Hematopoietic multipotent progenitor cell treated with erythropoietin and hydrocortisone succinate and interleukin-3 and kit ligand, for 15 days (in vitro differentiated cells): Measurements from ENCODE around the gene RAD9B.
A peak's percentile ranks its signal among the peaks of the same experiment; 100 is the strongest.
"Not testable (repeated sequence)": the region's sequence is repeated elsewhere in the genome, so short reads cannot be mapped to it uniquely, and the experiment has no call there.

Experiments used
- DNase-seq: peaks from one replicate; pipeline ENCODE4 v3.0.0-alpha.2; 2015; ENCODE audit warnings: low spot score

The RAD9B gene

DNA sequence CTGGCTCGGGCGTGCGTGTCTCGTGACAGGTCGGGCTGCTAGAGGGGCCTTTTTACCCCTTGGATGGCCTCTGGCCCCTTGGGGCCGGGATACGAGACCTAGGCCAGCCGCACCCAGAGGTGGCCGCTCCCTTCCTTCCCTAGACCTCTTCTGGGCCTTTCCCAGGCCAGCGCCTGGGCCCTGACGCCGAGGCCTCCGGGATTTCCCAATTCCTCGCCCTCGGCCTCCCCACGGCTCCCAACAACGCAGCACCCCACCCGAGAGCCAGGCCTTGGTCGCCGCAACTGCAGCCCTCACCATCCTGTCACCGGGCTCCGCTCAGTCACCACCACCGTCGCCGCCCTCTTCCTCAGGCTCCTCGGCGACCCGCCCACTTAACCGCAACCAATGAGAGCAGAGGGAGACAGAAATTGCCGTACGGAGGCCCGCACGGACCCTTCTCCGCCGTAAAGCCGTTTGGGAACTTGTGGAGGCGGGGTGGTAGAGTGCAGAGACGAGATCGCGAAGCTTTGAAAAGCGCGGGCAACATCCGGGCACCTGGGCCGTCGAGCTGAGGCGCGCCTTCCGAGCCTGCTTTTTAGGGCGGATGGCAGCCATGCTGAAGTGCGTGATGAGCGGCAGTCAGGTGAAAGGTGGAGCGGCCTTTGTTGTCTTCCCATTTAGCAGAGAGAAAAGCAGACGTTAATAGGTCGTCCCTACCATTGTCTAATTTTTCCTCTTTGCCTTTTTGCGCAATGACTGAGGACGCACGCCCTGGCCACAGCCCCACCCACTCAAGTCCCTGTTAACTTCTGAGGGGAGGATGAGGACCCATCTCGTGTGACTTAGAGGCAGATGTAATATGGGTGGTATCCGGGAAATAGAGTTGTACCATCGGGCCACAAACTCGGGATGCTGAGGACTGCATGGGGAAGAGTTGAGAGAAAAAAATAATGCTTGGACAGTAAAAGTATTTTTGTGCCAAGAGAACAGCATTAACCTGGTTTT lies at the start of gene RAD9B, which contains the start of gene VPS29:
RAD9B (plus strand) TSS at position 580 of the 987 bp plus-strand sequence; CDS start at position 587, 7 bp downstream.
VPS29 (minus strand) TSS at position 360 of the 987 bp plus-strand sequence; CDS start at position 300, 60 bp downstream.
- peak; percentile 96 for DNase-seq

- no peak for DNase-seq
Observed at GRCh38 chr12:110453569-110454296, 48.4 kb upstream of the RAD9B start.

DNA sequence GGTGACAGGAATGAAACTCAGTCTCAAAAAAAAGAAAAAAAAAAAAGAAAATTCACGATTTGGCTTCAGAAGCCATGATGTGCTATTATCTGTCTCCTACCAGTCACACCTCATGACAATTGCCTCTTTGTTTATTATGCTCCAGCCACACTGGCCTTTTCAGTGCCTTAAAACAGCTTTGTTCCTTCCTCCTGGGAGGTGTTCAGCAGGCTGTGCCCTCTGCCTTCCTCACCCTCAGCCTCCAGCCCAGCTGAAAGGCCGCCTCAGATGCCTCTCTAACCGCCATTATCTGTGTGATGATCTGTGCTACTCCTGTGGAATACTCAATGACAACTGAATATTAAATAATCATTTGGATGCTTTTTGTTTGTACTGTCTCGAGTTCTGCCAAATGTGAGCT lies 43.4 kb upstream of the RAD9B start:
- no peak for DNase-seq

- DNase-seq = not testable (repeated sequence)
Observed at GRCh38 chr12:110461189-110461588, 40.9 kb upstream of the RAD9B start.

GRCh38 chr12:110465024-110465423 lies 37.1 kb upstream of the RAD9B start:
- DNase-seq = no peak

GRCh38 chr12:110465765-110466164 lies 36.4 kb upstream of the RAD9B start:
- DNase-seq = not testable (repeated sequence)

GRCh38 chr12:110466791-110467190 lies 35.3 kb upstream of the RAD9B start:
- DNase-seq = no peak

GRCh38 chr12:110467847-110468213 lies 34.3 kb upstream of the RAD9B start:
- no peak for DNase-seq

- DNase-seq = peak; percentile 98
Observed at GRCh38 chr12:110468214-110469048, 33.7 kb upstream of the RAD9B start, which contains the start of the genes FAM216A and GPN3. TSS of gene FAM216A (plus strand) at chr12:110468845. CDS start at chr12:110468876, 31 bp downstream. TSS of gene GPN3 (minus strand) at chr12:110468257. CDS start at chr12:110468203, 54 bp downstream.

- no peak for DNase-seq
Observed at GRCh38 chr12:110475426-110475825, 26.7 kb upstream of the RAD9B start.

GRCh38 chr12:110498984-110499706 lies 3.0 kb upstream of the RAD9B start:
- DNase-seq = no peak

DNA sequence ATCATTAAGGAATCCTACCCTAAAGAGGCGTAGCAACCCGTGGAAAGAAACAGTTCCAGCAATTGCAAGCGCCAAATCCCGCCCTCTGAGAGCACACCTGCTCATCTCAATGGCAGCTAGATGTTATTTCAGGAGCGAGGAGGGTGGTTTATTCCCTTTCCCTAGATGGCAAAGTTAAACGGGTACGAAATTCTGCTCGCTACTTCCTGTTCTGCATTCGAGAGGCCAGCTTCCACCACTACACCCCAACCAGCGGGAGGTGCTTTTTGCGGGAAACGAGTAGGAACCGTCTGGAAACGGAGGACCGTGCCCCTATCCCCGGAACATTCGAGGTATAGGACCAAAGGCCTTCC lies 756 bp upstream of the RAD9B start:
- peak; percentile 33 for DNase-seq

- DNase-seq = peak; percentile 18
Observed at GRCh38 chr12:110503432-110503831, 1.3 kb downstream of the RAD9B start.

DNA sequence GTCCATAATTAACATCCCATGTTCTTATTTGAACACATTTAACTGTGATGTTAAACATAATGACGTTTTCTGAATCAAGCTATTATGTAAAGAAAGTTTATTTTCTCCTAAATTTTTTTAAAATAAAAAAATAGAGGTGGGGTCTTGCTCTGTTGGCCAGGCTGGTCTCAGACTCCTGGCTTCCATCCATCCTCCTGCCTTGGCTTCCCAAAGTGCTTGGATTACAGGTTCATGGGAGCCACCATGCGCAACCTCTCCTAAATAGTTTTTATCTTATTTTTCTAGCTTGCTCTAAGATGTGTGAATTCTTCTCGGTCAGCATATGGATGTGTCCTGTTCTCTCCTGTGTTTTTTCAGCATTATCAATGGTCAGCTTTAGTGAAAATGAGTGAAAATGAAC lies 3.2 kb downstream of the RAD9B start:
- DNase-seq = no peak

DNA sequence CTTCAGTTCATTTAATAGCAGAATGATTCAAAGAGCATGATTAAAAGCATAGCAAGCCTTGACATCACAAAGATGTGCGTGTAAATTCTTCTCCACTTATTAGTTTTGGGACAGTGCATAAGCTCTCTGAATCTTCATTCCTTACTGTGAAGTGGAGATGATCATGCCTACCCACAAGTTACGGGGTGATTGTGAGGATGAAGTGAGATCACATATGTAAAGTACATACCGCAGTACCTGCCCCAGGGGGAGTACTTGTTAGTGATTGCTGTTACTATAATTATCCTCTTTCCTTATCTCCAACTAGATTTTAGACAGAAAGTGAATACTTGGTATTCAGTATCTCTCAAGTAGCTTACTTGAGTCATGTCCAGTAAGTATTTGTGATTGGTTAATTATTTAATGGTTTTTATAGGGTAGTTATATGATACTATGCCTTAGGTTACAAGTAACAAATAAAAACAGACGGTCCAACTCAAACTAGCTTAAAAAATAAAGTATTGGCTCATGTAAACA lies 6.0 kb downstream of the RAD9B start:
- DNase-seq = no peak

GRCh38 chr12:110513842-110514241 lies 11.7 kb downstream of the RAD9B start:
- DNase-seq = no peak

GRCh38 chr12:110514363-110514762 lies 12.2 kb downstream of the RAD9B start:
- DNase-seq = no peak

DNA sequence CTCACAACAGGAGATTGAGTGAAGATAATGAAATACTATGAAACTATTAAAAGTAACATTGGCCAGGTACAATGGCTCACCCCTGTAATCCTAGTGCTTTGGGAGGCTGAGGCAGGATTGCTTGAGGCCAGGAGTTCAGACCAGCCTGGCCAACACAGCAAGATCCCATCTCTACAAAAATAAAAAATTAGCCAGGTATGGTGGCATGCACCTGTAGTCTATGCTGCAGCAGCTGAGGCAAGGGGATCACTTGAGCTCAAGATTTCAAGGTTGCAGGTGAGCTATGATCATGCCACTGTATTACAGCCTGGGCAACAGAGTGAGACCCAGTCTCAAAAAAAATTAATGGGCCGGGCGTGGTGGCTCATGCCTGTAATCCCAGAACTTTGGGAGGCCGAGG lies 14.9 kb downstream of the RAD9B start:
- no peak for DNase-seq

DNA sequence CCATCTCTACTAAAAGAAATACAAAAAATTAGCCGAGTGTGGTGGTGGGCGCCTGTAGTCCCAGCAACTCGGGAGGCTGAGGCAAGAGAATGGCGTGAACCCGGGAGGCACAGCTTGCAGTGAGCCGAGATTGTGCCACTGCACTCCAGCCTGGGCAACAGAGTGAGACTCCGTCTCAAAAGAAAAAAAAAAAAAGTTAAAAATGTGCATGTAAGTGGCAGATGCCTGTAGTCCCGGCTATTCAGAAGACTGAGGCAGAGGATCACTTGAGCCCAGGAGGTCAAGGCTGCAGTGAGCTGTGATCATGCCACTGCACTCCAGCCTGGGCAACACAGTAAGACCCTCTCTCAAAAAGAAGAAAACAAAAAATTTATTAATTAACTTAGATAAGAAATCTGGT lies 15.9 kb downstream of the RAD9B start:
- DNase-seq = not testable (repeated sequence)

DNA sequence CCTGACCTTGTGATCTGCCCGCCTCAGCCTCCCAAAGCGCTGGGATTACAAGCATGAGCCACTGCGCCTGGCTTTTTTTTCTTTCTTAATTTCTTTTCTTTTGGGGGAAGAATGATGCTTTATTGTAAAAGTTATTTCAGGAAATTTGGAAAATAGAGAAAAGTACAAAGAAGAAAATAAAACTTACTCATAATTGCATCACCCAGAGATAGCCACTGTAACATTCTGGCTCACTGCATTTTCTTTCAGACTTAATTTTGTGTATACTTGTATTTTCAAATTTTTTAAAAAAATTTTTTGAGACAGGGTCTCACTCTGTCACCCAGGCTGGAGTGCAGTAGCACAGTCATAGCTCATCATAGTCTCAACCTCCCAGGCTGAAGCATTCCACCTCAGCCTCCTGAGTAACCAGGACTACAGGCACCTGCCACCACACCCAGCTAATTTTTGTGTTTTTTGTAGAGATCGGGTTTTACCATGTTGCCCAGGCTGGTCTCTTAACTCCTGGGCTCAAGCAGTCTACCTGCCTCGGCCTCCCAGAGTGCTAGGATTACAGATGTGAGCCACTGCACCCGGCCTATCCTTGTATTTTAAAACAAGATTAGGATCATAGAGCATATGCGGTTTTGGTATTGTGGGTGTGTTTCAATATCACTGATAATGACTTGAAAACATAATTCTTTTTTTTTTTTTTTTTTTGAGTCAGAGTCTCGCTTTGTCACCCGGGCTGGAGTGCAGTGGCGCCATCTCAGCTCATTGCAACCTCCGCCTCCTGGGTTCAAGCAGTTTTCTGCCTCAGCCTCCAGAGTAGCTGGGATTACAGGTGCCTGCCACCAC lies 19.0 kb downstream of the RAD9B start:
- DNase-seq = not testable (repeated sequence)
